Right renal cortex interstitium (tissue), 3 donors: ENCODE data around the gene MED10. TPM values are rescaled to one million over a fixed set of nuclear protein-coding genes. Genes with fewer than 3 reads are reported as not detected.

Source experiments
- DNase-seq, 3 donors: peaks; one replicate each; pipeline ENCODE4 v3.0.0-alpha.2; 2013; ENCODE audit warnings: low read depth in 3 of 3, low spot score in 2 of 3
- polyA plus RNA-seq, 3 donors: library from polyadenylated mRNA; unstranded; fragments of 120-200 nt; gene quantifications; one replicate each; pipeline ENCODE4 v1.2.1, GENCODE V29; 2013; ENCODE audit not compliant: insufficient read length in 3 of 3

The MED10 gene
- polyA plus RNA-seq, 3 donors = 32.3 to 38.4 (median 37.8) TPM

GRCh38 chr5:6353602-6354302 lies 24.6 kb downstream of the MED10 start:
- DNase-seq = no peak

- no peak for DNase-seq
These were observed 27.9 kb downstream of the MED10 start for GRCh38 chr5:6350277-6351090.

GRCh38 chr5:6349387-6349786 lies 29.0 kb downstream of the MED10 start:
- no peak for DNase-seq

GRCh38 chr5:6348476-6349000 lies 29.8 kb downstream of the MED10 start:
- no peak for DNase-seq

- DNase-seq = no peak
These were observed 30.7 kb downstream of the MED10 start for GRCh38 chr5:6347673-6348072.

GRCh38 chr5:6347165-6347564 lies 31.2 kb downstream of the MED10 start:
- DNase-seq = no peak

GRCh38 chr5:6344593-6344989 lies 33.8 kb downstream of the MED10 start:
- no peak for DNase-seq

- no peak for DNase-seq
These were observed 34.3 kb downstream of the MED10 start for GRCh38 chr5:6343951-6344592.

- no peak for DNase-seq
These were observed 35.5 kb downstream of the MED10 start for GRCh38 chr5:6342689-6343315.

GRCh38 chr5:6340100-6340499 lies 38.2 kb downstream of the MED10 start:
- no peak for DNase-seq

GRCh38 chr5:6338871-6339270 lies 39.5 kb downstream of the MED10 start:
- no peak for DNase-seq

GRCh38 chr5:6338135-6338534 lies 40.2 kb downstream of the MED10 start:
- DNase-seq = no peak

GRCh38 chr5:6333182-6333905 lies 45.0 kb downstream of the MED10 start:
- no peak for DNase-seq

- DNase-seq = peak; percentile 25 to 44 (median 39)
These were observed 50.2 kb downstream of the MED10 start for GRCh38 chr5:6328173-6328572.

GRCh38 chr5:6326776-6327175 lies 51.6 kb downstream of the MED10 start:
- no peak for DNase-seq

GRCh38 chr5:6322163-6322713 lies 56.1 kb downstream of the MED10 start:
- no peak for DNase-seq
